CD8-positive, alpha-beta memory T cell (primary cell): ENCODE measurements around the gene TBC1D21. TPM values are rescaled to one million over a fixed set of nuclear protein-coding genes. Genes with fewer than 3 reads are reported as not detected.

Source experiments
- CTCF ChIA-PET: fragments of 350-600 bp; sonication (Branson Sonifier 250); formaldehyde crosslinking; loops from one replicate; lab custom pipeline; 2021; ENCODE audit warnings: antibody characterized with exemption; lab: Charles Lee
- POLR2A ChIA-PET: fragments of 350-600 bp; sonication (Branson Sonifier 250); formaldehyde crosslinking; loops from one replicate; lab custom pipeline; 2021; ENCODE audit warnings: antibody characterized with exemption; lab: Charles Lee
- DNase-seq, 5 donors: peaks; one replicate each; pipeline versions ENCODE4 v3.0.0 to v3.0.0-alpha.2; 2020 to 2022; ENCODE audit warnings: mixed read lengths in 1 of 5
- H3K27ac ChIP-seq: one replicate; pipeline ENCODE4 v1.7.0; 2013; ENCODE audit warnings: low read depth, mild to moderate bottlenecking, low read length, moderate library complexity
- H3K27me3 ChIP-seq: 2 replicates; pipeline ENCODE4 v1.7.0; 2013; ENCODE audit warnings: low read length, mild to moderate bottlenecking; ENCODE audit not compliant: insufficient read depth, poor library complexity, severe bottlenecking
- H3K36me3 ChIP-seq: 2 replicates; pipeline ENCODE4 v1.7.0; 2013; ENCODE audit warnings: mild to moderate bottlenecking, low read length, moderate library complexity; ENCODE audit not compliant: insufficient read depth
- H3K4me1 ChIP-seq: 2 replicates; pipeline ENCODE4 v1.7.0; 2013; ENCODE audit warnings: mild to moderate bottlenecking, low read length, moderate library complexity; ENCODE audit not compliant: insufficient read depth
- H3K4me3 ChIP-seq: 2 replicates; pipeline ENCODE4 v1.7.0; 2013; ENCODE audit warnings: mild to moderate bottlenecking, low read length
- H3K9me3 ChIP-seq: 2 replicates; pipeline ENCODE4 v1.7.0; 2013; ENCODE audit warnings: mild to moderate bottlenecking, low read length
- H3K27ac Mint-ChIP-seq, 8 donors: one replicate each; pipeline ENCODE4 v1.8.0; 2020 to 2021; ENCODE audit warnings: mixed read lengths in 8 of 8, mild to moderate bottlenecking in 6 of 8, inconsistent platforms in 3 of 8, moderate library complexity in 3 of 8
- H3K27me3 Mint-ChIP-seq, 2 donors: one replicate each; pipeline ENCODE4 v1.8.0; 2020 to 2021; ENCODE audit warnings: mixed read lengths in 2 of 2, mild to moderate bottlenecking in 1 of 2, moderate library complexity in 1 of 2
- H3K36me3 Mint-ChIP-seq, 3 donors: one replicate each; pipeline ENCODE4 v1.8.0; 2020 to 2021; ENCODE audit warnings: mixed read lengths in 3 of 3, inconsistent platforms in 1 of 3, mild to moderate bottlenecking in 1 of 3
- H3K4me1 Mint-ChIP-seq, 3 donors: one replicate each; pipeline ENCODE4 v1.8.0; 2020 to 2021; ENCODE audit warnings: mixed read lengths in 3 of 3, inconsistent platforms in 1 of 3, mild to moderate bottlenecking in 1 of 3
- H3K4me3 Mint-ChIP-seq, 7 donors: one replicate each; pipeline ENCODE4 v1.8.0; 2020 to 2021; ENCODE audit warnings: mixed read lengths in 7 of 7, mild to moderate bottlenecking in 6 of 7, moderate library complexity in 4 of 7, inconsistent platforms in 2 of 7
- H3K9me3 Mint-ChIP-seq, 5 donors: one replicate each; pipeline ENCODE4 v1.8.0; 2020 to 2022; ENCODE audit warnings: mixed read lengths in 5 of 5, mild to moderate bottlenecking in 3 of 5, moderate library complexity in 2 of 5, inconsistent platforms in 1 of 5
- polyA plus RNA-seq: library from polyadenylated mRNA; unstranded; fragments of 300-500 nt; fragmentation: Illumina TruSeq; gene quantifications from one replicate; pipeline ENCODE4 v1.2.3, GENCODE V29; 2021
- total RNA-seq, 2 experiments: library from RNA; stranded (reverse); gene quantifications; one replicate each; pipeline ENCODE4 v1.2.3, GENCODE V29; 2021

The TBC1D21 gene
- total and polyA plus RNA-seq, 3 experiments from 2014 or later, result not detected

GRCh38 chr15:73866481-73866880 is 6.9 kb upstream of the TBC1D21 start:
- H3K27me3 Mint-ChIP-seq, result peaks cover 19 to 76% of the 10 kb centered on the region in 2 donors
- Histone ChIP-seq H3K27ac (no peak overlapping the region), H3K4me1 (peaks cover 6% of the 10 kb centered on the region), H3K4me3 (no peak overlapping the region), H3K27me3 (no peaks in the 10 kb centered on the region), H3K36me3 (no peaks in the 10 kb centered on the region), H3K9me3 (no peaks in the 10 kb centered on the region)
- no peak for DNase-seq
- H3K9me3 Mint-ChIP-seq, result peaks cover 0 to 5% (median 0%) of the 10 kb centered on the region in 5 donors
- no peaks in the 10 kb centered on the region for H3K36me3 Mint-ChIP-seq
- H3K4me1 Mint-ChIP-seq, result peaks cover 0 to 5% (median 3%) of the 10 kb centered on the region in 3 donors
- H3K27ac Mint-ChIP-seq, result no peak overlapping the region
- ChIA-PET CTCF (interaction anchor here (1.3 kb wide), 1 partner anchor 61 kb away, joined by 3 read pairs; no protein-coding TSS in a partner anchor), POLR2A (no interaction called here)
- no peak overlapping the region for H3K4me3 Mint-ChIP-seq

GRCh38 chr15:73866881-73867410 is 6.4 kb upstream of the TBC1D21 start:
- Mint-ChIP-seq H3K9me3 (peaks cover 0 to 5% (median 0%) of the 10 kb centered on the region in 5 donors), H3K4me3 (no peak overlapping the region), H3K4me1 (peaks cover 0 to 5% (median 3%) of the 10 kb centered on the region in 3 donors), H3K27ac (no peak overlapping the region), H3K36me3 (no peaks in the 10 kb centered on the region), H3K27me3 (peaks cover 16 to 77% of the 10 kb centered on the region in 2 donors)
- DNase-seq, result no peak
- POLR2A ChIA-PET, result no interaction called here
- Histone ChIP-seq H3K9me3 (no peaks in the 10 kb centered on the region), H3K36me3 (no peaks in the 10 kb centered on the region), H3K27me3 (no peaks in the 10 kb centered on the region), H3K27ac (no peak overlapping the region), H3K4me3 (no peak overlapping the region), H3K4me1 (peaks cover 6% of the 10 kb centered on the region)
- CTCF ChIA-PET, result interaction anchor here (1.3 kb wide), 1 partner anchor 61 kb away, joined by 3 read pairs; no protein-coding TSS in a partner anchor

- no peaks in the 10 kb centered on the region for H3K36me3 ChIP-seq
- H3K36me3 Mint-ChIP-seq, result no peaks in the 10 kb centered on the region
- POLR2A ChIA-PET, result no interaction called here
- H3K27ac ChIP-seq, result no peak overlapping the region
- peaks cover 6% of the 10 kb centered on the region for H3K4me1 ChIP-seq
- CTCF ChIA-PET, result interaction anchor here (1.3 kb wide), 1 partner anchor 60 kb away, joined by 3 read pairs; no protein-coding TSS in a partner anchor
- no peak overlapping the region for H3K4me3 ChIP-seq
- H3K9me3 Mint-ChIP-seq, result peaks cover 0 to 5% (median 0%) of the 10 kb centered on the region in 5 donors
- peaks cover 0 to 5% (median 3%) of the 10 kb centered on the region in 3 donors for H3K4me1 Mint-ChIP-seq
- H3K9me3 ChIP-seq, result no peaks in the 10 kb centered on the region
- H3K4me3 Mint-ChIP-seq, result no peak overlapping the region
- no peak overlapping the region for H3K27ac Mint-ChIP-seq
- DNase-seq, result no peak
- H3K27me3 Mint-ChIP-seq, result peaks cover 11 to 76% of the 10 kb centered on the region in 2 donors
- no peaks in the 10 kb centered on the region for H3K27me3 ChIP-seq
Measured at GRCh38 chr15:73867426-73867825, 5.9 kb upstream of the TBC1D21 start.

- H3K27me3 Mint-ChIP-seq, result peaks cover 12 to 79% of the 10 kb centered on the region in 2 donors
- H3K27ac Mint-ChIP-seq, result no peak overlapping the region
Measured at GRCh38 chr15:73867956-73868355, 5.4 kb upstream of the TBC1D21 start.

GRCh38 chr15:73869216-73869995 is 4.0 kb upstream of the TBC1D21 start:
- Mint-ChIP-seq H3K4me1 (peaks cover 0 to 5% (median 3%) of the 10 kb centered on the region in 3 donors), H3K4me3 (no peak overlapping the region), H3K9me3 (no peaks in the 10 kb centered on the region), H3K27ac (no peak overlapping the region), H3K27me3 (peaks cover 10 to 82% of the 10 kb centered on the region in 2 donors), H3K36me3 (no peaks in the 10 kb centered on the region)
- Histone ChIP-seq H3K27me3 (no peaks in the 10 kb centered on the region), H3K27ac (no peak overlapping the region), H3K9me3 (no peaks in the 10 kb centered on the region), H3K4me3 (no peak overlapping the region), H3K4me1 (peaks cover 6% of the 10 kb centered on the region), H3K36me3 (no peaks in the 10 kb centered on the region)
- no peak for DNase-seq
- ChIA-PET POLR2A (no interaction called here), CTCF (interaction anchor here (1.2 to 1.5 kb wide), 2 partner anchors 19 to 58 kb away, joined by 3 to 4 read pairs; no protein-coding TSS in a partner anchor)

More at GRCh38 chr15:73867956-73868355, 5.4 kb upstream of the TBC1D21 start:
- Histone ChIP-seq H3K4me3 (no peak overlapping the region), H3K36me3 (no peaks in the 10 kb centered on the region), H3K4me1 (peaks cover 6% of the 10 kb centered on the region), H3K9me3 (no peaks in the 10 kb centered on the region), H3K27ac (no peak overlapping the region), H3K27me3 (no peaks in the 10 kb centered on the region)
- peaks cover 0 to 5% (median 0%) of the 10 kb centered on the region in 5 donors for H3K9me3 Mint-ChIP-seq
- DNase-seq, result no peak
- peaks cover 0 to 5% (median 3%) of the 10 kb centered on the region in 3 donors for H3K4me1 Mint-ChIP-seq
- no peaks in the 10 kb centered on the region for H3K36me3 Mint-ChIP-seq
- ChIA-PET CTCF (interaction anchor here (1.3 kb wide), 1 partner anchor 60 kb away, joined by 3 read pairs; no protein-coding TSS in a partner anchor), POLR2A (no interaction called here)
- H3K4me3 Mint-ChIP-seq, result no peak overlapping the region

GRCh38 chr15:73870700-73871408 is 2.5 kb upstream of the TBC1D21 start:
- CTCF ChIA-PET, result no interaction called here
- no peak overlapping the region for H3K4me3 Mint-ChIP-seq
- Histone ChIP-seq H3K27me3 (no peaks in the 10 kb centered on the region), H3K36me3 (no peaks in the 10 kb centered on the region), H3K4me3 (no peak overlapping the region), H3K4me1 (peaks cover 1% of the 10 kb centered on the region), H3K27ac (no peak overlapping the region), H3K9me3 (no peaks in the 10 kb centered on the region)
- no peak overlapping the region for H3K27ac Mint-ChIP-seq
- H3K9me3 Mint-ChIP-seq, result no peaks in the 10 kb centered on the region
- no peaks in the 10 kb centered on the region for H3K36me3 Mint-ChIP-seq
- no peak for DNase-seq
- H3K27me3 Mint-ChIP-seq, result peaks cover 10 to 81% of the 10 kb centered on the region in 2 donors
- peaks cover 0 to 2% (median 2%) of the 10 kb centered on the region in 3 donors for H3K4me1 Mint-ChIP-seq
- POLR2A ChIA-PET, result no interaction called here

- Mint-ChIP-seq H3K27me3 (peaks cover 13 to 78% of the 10 kb centered on the region in 2 donors), H3K9me3 (no peaks in the 10 kb centered on the region), H3K4me3 (no peak overlapping the region), H3K36me3 (no peaks in the 10 kb centered on the region), H3K4me1 (no peaks in the 10 kb centered on the region), H3K27ac (no peak overlapping the region)
- Histone ChIP-seq H3K27ac (no peak overlapping the region), H3K36me3 (no peaks in the 10 kb centered on the region), H3K9me3 (no peaks in the 10 kb centered on the region), H3K27me3 (no peaks in the 10 kb centered on the region), H3K4me3 (no peak overlapping the region), H3K4me1 (no peaks in the 10 kb centered on the region)
- CTCF ChIA-PET, result interaction anchor here (0.5 to 3.0 kb wide), 3 partner anchors 34 to 97 kb away, joined by 3 to 13 read pairs (median 3); no protein-coding TSS in a partner anchor
- POLR2A ChIA-PET, result no interaction called here
- no peak for DNase-seq
Measured at GRCh38 chr15:73872346-73872745, 1.0 kb upstream of the TBC1D21 start.
